GM19023 (cell line): ENCODE results near the gene CD40LG.

Source experiments
- ATAC-seq: cut with Tn5 transposase; IDR thresholded peaks from one replicate; pipeline ENCODE4 v1.9.1; 2021; ENCODE audit warnings: mild to moderate bottlenecking, moderate library complexity; ENCODE audit not compliant: unreplicated experiment

Gene CD40LG

GRCh38 chrX:136646602-136647239, 1.2 kb upstream of the CD40LG start:
- no peak for ATAC-seq

- ATAC-seq: no peak
Observed at GRCh38 chrX:136650811-136651210, 2.9 kb downstream of the CD40LG start.

DNA sequence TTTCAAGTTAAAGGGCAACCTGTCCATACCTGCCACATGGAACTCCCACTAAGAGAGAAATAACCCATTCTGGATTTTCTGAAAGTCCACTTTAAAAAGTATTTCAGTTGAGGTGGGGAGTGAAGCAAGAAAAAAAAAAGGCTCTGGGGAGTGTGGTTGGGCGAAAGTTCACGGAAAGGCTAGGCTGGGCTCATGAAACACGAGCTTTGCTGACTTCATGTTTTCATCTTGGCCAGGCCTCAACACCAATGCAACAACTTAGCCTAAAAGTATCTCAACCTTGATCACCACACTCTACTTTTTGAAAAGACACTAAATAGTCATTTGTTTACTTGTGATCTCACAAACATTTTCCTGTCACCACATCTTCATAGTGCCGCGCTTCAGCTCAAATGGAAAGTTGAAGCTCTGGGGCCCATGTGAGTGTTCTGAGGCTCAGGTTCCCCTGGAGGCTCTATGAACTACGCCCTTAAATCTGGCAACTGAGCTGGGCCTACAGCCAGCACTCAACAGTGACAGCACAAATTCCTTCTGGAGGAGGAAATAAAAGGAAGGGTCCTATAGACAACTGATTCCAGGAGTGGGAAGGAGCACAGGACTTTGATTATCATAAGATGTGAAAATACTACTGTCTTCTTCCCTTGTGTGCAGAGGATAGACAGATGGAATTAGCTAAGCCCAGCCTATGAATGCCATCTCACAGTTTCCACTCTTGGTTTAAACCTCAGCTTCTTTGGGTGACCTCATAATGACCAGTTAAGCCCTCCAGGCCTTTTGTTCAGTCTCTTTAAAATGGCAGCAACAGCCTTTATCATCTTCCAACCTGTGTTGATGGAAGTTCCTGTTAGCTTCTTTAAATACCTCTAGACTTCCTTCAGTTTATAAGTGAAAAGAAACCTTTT, 5.1 kb downstream of the CD40LG start:
- no peak for ATAC-seq

- no peak for ATAC-seq
Observed at GRCh38 chrX:136656361-136656964, 8.5 kb downstream of the CD40LG start.

DNA sequence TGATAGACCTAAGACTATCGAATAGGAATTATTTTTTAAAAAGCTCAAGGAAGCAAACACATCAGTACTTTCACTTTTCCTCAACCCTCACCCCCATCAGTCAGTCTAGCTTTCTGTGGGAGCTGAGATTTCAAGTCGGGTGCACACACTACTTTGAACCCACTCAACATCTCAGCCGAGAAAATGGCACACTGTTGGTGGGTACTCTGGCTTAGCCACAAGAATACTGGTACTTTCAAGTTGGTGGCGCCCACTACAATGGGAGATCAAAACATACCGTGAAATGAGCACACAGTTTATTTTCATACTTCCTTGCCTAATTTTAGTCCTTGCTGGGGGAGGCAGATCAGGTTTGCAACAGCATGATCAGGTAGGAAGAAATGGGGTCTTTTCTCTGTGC, 10.2 kb downstream of the CD40LG start:
- ATAC-seq: no peak

DNA sequence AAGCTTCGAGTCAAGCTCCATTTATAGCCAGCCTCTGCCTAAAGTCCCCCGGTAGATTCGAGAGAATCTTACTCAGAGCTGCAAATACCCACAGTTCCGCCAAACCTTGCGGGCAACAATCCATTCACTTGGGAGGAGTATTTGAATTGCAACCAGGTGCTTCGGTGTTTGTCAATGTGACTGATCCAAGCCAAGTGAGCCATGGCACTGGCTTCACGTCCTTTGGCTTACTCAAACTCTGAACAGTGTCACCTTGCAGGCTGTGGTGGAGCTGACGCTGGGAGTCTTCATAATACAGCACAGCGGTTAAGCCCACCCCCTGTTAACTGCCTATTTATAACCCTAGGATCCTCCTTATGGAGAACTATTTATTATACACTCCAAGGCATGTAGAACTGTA, 11.2 kb downstream of the CD40LG start:
- ATAC-seq: no peak

DNA sequence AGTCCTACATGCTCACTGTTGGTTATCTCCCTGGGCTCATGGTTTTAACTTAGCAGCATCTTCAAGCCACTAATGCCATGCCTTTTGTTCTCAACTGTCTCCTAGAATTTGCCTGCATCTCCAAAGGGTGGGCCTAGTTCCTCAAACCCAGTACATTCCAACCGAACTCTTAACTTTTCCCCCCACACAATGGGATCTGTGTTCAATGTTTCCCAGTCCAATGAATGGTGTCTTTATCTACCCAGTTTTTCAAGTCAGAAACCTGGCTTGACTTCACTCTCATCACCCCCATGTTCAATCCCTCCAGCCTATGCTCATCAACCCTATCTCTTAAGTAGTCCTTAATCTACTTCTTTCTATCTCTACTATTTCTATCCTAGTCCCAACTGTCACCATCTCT, 12.9 kb downstream of the CD40LG start:
- no peak for ATAC-seq

DNA sequence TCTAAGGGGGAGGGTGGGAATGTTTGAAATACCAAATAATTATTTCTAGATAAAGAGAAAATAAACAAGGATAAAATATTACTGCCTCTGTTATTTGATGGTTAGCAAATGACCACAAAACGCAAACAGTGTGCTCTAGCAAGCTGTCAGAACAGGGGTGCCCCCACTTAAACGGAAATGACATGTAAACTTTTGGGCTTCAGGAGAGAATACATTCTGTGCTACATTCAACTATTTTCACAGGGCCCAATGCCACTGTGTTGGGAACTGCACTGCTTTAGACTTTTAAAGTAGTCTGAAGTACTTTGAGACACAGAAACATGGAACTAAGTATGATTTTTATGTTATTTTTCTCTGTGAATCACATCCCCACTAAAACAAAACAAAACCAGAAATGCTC, 14.1 kb downstream of the CD40LG start:
- ATAC-seq: no peak

GRCh38 chrX:136662976-136663375, 15.0 kb downstream of the CD40LG start:
- ATAC-seq: no peak

DNA sequence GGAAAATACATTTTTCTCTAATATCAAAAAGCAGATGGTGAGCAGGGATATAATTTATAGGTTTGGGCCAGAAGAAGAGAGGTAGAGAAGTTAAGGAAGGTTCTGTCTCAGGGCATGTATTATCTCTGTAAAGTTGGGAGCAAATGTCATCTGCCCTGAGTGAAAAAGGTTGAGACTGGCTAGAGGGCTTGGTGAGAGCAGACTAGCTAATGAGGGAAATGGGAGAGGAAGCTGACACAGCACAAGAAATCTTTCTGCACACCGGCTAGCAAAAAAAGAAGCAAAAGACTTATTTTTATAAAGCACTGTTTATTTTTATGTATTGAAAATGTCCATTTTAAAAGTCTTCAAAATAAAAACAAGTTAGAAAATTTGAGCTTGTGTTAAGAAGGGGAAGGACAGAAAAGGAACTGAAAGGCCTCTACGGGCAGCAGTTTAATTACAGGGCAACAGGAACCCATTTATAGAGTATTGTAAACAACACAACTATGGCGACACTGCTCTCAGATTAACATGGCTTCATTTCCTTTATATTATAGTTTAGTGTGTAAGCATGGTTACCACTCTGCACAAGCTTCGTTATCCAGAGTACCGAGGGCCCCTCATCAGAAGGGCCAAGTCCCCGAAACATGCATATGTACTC, 17.4 kb downstream of the CD40LG start:
- peak; percentile 50 for ATAC-seq

DNA sequence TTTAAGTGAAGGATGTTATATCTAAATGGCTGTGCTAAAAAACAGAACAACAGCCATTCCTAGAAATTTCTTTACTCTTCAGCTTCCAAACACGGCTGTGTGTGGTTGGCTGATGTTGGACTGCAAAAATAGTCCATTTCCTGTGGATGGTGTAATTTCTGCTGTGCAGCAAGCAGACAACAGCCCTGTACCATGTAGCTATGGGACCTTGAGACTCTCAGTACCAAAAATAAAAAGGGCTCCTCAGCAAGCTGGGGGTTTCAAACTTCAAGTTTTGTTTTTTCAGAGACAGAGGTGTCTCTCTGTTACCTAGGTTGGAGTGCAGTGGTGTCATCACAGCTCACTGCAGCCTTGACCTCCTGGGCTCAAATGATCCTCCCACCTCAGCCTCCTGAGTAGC, 18.1 kb downstream of the CD40LG start:
- ATAC-seq: peak; percentile 49

GRCh38 chrX:136667446-136668168, 19.6 kb downstream of the CD40LG start:
- no peak for ATAC-seq

DNA sequence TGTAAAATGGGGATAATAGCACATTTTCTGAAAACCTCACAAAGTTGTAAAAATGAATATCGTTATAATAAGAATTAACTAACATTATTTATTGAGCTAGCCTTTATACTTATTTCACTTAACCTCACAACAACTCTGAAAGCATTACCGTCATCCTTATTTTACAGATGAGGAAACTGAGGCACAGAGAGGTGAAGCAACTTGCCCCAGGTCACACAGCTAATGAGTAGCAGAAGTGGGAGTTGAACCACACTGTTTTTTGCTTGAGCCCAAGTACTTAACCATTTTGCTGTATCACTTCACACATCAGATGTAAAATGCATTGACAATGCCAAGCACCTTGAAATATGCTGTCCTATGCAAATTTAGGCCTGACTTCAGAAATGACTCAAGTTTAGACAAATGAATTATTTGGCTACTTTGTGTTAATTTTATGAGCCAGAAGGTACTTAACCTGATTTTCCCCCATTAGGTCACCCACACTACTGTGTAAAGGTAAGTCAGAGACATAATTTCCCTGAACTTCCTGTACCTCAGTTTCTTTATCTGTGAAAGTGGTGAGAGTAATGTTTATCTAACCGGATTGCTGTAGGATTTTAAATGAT, 23.1 kb downstream of the CD40LG start:
- ATAC-seq: no peak

DNA sequence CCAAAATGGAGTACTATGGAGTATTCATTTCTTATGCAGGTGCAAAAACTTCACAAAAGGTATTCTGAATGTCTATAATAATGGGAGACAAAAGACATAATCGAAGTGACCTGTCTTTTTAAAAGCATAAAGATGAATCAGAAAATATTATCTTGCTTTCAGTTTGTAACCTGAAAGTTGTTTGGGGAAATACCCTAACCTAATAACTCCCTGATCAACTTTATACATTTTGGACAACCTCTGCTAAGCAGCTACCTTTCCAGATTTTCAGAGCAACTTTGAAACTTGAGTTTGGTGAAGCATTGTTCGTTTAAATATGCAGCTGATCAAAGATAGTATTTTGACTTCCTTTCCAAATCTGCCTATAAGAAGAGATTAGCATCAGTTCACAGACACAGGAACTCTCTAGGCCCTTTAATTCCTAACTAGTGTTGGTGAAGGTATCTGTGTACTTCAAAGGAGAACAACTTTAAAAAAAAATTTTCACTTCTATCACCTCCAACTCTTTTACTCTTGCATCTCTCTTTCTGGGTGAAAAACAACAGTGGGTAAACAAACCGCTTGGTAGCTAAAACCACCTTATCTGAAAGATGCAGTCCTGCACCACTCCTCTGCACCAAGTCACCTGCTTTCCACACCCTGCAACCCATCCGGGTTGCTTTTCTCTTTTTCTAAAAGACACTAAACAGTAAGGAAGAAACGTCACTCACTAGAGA, 26.5 kb downstream of the CD40LG start:
- peak; percentile 26 for ATAC-seq

- no peak for ATAC-seq
Observed at GRCh38 chrX:136679531-136679930, 31.6 kb downstream of the CD40LG start.

DNA sequence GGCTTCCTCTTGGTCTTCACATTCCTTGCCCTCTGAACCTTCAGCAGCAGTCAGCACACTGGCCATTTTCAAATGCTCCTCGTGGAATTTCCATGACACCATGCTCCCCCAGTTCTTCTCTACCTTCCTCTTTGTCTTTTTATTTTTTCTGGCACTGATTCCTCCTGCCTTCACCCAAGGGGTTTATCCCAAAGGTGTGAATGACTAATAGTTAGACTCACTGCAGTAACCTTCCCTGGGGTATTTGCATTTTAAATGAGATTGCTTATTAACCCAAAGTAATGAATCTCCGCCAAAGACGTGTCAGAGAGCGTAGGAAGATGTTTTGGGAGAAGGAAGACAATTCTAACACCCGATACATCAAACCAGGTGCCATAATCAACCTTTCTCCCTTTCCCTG, 36.2 kb downstream of the CD40LG start:
- ATAC-seq: no peak

DNA sequence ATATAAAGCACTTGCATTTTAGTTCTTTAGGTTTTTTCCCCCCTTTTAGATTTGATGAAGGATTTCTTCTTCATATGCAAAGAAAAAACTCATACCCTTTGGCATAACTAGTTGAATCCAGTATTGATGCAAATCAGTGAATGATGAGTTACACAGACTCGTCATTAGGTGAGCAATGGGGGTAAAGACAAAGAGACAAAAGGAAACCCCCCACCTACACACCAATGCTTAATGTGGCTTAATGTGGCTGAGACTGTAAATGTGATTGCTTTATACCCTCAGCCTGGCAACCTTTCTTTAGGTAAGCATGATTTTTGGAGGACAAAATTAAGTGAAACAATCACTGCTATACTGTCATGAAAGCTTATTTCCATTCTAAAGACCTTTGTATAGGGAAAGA, 39.5 kb downstream of the CD40LG start:
- ATAC-seq: no peak

GRCh38 chrX:136689436-136689835, 41.5 kb downstream of the CD40LG start:
- ATAC-seq: no peak

DNA sequence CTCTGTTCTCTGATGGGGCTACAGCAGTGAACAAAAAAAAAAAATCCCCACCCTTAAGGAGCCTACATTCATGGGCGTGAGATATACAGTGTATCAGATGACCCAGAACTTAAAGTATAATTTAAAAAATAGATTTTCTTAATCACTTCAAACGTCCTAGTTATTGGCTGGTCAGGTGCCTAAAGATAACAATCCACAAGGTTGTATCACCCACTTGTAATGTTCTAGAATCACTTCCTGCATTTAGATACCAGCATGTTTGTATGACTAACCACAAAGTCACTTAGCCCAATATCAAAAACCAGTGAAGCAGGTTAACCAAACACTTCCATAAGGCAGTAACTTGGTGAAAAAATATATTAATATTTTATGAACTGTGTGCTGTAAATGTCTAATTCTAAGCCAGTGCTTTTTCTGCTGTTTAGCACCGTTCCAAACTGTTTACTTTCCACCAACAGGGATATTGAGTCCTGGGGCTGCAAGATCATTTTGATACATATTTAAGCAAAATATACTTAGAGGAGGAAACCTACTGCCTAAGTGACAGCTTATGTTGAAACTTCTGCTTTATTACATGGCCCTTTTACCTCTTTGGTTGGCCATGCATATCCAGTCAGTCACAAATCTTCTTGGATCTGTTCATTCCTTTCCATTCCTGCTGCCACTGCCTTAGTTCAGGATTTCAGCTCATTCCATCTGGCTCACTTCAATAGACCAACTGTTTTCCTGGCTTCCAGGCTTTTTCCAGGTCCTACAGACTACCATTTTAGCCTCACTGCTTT, 43.3 kb downstream of the CD40LG start:
- ATAC-seq: no peak
